HT1080 (cell line): ENCODE results near the gene THAP10. TPM values are rescaled to one million over a fixed set of nuclear protein-coding genes. Genes with fewer than 3 reads are reported as not detected.
"Not testable (repeated sequence)": the region's sequence is repeated elsewhere in the genome, so short reads cannot be mapped to it uniquely, and the experiment has no call there.

Experiments used
- DNase-seq: peaks from one replicate; pipeline ENCODE4 v3.0.0-alpha.2; 2015; ENCODE audit warnings: low read depth
- total RNA-seq: library from RNA; depleted of rRNA; stranded (reverse); fragments of >200 nt; shearing (Covaris generic); gene quantifications from 2 replicates; pipeline ENCODE4 v1.2.3, GENCODE V29; 2014

Gene THAP10
- total RNA-seq, 1 experiment from 2014 or later: 3.3 TPM

DNA sequence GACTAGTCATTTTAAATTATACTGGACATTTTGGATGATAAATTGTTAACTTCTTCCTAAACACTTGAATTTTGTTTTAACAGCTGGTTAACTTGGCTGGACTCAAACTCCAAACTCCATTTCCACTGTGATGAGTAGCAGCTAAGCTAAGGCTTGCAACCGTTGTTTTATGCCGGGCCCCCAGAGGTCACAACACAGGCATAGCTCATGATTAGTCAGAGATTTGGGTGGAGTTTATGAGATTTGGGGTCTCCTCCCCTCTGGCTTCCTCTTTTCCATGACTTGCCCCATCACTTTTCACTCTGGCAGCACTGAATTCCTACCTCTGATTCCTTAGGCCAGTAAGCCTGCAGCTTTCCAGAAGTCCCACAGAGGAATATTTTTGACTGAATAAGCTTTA is 12.8 kb downstream of the THAP10 start:
- DNase-seq: peak; percentile 84

GRCh38 chr15:70876683-70877082 is 15.6 kb downstream of the THAP10 start:
- DNase-seq: no peak

DNA sequence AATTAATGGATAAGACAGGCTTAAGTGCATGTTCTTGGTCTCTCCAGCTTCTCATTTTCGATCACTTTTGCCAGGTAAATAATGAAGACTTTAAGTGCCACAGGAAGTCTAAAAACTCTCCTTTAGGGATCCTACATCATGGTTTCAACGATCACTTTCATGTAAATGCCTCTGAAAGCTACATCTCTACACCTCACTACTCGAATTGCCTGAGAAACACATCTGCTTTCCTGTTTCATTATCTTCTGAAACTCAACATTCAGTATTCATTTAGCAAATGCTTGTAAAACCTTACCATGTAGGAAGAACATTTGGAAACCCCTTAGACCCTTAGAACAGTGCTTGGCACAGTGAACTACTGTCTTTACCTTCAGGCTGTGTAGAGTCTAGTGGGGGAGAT is 16.2 kb downstream of the THAP10 start:
- no peak for DNase-seq

- peak; percentile 42 for DNase-seq
Measured at GRCh38 chr15:70875001-70875782, 17.0 kb downstream of the THAP10 start.

DNA sequence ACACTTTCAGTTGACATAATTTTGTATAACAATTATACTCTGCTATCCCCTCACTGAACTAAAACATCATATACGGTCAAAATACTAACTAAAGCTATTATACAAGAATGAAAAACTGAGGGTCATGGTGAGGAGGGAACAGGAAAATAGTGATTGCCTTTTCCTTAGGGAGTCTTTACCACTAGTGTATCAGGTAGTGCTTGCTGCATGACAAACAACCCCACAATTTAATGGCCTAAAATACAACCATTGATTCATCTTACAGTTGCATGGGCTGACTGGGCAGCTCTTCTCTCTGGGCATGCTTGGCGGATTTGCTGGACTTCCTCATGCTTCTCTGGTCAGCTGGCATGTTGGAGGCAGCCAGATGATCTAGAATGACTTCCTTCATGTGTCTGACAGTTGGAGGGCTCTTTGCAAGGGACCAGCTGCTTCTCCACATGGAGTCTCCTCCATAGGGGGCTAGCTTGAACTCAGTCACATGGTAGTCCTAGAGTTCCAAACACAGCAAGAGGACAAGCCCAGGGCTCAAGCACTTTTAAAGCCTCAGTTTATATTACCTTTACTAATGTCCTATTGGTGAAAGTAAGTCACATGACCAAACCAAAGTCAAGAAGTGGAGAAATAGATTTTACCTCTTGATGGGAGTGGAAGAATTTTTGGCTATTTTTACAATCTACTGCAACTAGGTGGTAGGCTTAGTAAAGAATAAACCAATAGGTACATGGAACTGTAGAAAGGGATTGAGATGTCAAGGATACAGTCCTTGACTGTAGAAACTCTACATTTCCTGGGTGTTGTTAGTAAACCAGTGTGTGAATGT is 18.8 kb downstream of the THAP10 start:
- no peak for DNase-seq

DNA sequence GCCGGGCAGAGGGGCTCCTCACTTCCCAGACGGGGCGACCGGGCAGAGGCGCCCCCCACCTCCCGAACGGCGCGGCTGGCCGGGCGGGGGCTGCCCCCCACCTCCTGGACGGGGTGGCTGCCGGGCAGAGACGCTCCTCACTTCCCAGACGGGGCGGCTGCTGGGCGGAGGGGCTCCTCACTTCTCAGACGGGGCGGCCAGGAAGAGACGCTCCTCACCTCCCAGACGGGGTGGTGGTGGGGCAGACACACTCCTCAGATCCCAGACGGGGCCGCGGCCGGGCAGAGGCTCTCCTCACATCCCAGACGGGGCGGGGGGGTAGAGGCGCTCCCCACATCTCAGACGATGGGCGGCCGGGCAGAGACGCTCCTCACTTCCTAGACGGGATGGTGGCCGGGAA is 20.7 kb downstream of the THAP10 start:
- not testable (repeated sequence) for DNase-seq

DNA sequence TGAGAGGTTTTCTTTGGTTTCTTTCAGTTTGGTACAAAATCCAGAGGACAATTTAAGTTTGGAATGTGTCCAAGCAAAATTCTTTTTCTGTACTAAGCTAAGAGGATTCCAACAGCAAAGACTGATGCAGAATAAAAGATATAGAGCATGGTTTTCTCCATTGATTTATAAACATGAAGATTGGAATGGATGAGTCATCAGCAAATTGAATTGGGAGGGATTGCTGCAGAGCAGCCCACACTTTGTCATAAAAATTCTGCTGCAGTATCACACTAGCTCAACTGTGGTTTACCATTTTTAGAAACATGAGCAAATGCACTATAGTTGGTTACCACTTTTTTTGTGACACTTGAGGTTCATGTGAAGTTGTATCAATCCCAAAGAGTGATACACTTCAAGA is 22.2 kb downstream of the THAP10 start:
- DNase-seq: peak; percentile 62

- no peak for DNase-seq
Measured at GRCh38 chr15:70869346-70869745, 22.9 kb downstream of the THAP10 start.

DNA sequence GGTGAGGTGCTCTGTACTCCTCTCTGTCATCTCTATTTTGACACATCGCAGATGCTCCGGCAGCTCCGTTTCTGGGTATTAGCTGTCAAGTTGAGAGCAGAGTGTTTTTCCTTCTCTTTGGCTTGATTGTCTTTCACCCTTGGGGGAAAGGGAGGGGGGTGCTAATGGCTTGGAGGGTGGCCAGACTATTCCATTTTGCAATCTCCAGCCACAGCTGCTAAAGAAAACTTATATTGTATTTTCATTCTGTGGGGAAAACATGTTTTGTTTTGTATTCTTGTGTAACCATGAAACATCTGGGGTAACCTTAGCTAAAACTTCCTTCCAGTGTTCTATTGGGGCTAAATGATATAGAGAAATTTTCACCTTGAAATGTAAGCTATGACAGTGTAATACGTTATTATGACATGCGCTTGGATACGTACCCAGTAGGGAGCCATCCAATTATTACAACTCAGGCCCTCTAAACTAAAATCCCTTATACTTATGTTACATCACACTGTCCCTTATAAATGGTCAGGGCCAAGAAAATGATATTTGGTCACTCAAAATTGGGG is 24.2 kb downstream of the THAP10 start:
- no peak for DNase-seq

DNA sequence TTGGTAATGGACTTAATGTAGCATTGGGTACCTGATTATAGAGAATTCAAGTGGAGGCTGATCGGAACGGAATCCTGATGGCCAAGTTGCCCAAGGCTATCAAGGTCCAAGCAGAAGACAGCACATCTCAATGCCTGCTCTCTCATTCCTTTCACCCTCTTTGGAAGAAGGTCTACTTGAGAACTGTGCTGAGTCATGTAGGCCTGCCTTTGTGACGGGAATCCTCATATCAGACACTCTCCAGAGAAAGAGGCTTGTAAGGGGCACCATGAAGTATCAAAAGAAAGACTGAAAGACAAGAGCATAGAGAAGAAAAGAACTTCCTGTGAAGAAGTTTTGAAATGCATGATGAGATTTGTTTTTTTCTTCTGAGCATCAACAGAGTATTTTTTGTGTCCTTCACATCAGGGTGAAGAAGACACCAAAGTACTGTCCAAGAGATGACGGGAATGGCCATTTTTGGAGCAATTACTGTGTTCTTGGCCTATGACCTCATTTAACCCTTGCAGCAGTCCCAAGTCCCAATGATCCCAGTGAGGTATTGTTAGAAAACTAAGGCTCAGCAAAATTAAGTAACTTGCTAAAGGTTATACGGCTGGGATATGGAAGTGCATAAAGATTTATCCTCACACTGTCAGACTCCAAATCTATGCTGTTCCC is 25.1 kb downstream of the THAP10 start:
- no peak for DNase-seq

DNA sequence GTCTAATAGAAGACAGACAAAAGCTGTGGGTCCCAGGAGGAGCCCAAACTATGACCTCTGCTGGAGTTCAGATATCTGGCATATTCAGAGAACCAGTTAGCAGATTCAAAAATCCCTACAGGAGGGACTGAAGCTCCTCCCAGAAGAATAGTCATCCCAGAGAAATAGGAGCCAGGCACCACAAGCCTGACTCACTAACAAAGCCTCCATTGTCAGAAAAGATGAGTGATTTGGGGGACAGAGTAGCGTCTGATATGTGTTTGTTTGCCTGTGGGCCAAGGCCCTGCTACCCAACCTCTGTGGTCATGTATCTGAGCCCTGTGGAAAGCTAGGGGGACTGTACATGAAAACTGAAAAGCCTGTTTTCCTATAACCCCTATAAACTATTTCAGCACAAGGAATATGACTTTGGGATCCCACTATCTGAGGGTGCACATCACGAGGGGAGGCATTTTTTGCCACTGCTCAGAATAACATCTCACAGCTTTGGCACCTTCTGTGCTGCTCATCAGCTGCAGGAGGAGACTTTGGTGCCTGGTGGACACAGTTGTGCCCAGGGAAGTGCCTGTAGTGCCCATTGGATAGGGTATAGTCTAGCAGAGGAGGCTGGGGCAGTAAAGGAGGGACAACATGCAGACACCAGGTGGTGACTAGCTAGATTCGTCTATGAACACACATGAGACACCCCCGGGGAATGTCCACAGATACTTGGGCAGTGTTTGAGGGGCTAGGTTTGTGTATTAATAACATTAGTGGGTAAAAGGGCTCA is 28.6 kb downstream of the THAP10 start:
- peak; percentile 99 for DNase-seq

- DNase-seq: no peak
Measured at GRCh38 chr15:70859998-70860397, 32.2 kb downstream of the THAP10 start.

GRCh38 chr15:70859322-70859908 is 32.8 kb downstream of the THAP10 start:
- no peak for DNase-seq

GRCh38 chr15:70858614-70859321 is 33.5 kb downstream of the THAP10 start:
- DNase-seq: not testable (repeated sequence)

DNA sequence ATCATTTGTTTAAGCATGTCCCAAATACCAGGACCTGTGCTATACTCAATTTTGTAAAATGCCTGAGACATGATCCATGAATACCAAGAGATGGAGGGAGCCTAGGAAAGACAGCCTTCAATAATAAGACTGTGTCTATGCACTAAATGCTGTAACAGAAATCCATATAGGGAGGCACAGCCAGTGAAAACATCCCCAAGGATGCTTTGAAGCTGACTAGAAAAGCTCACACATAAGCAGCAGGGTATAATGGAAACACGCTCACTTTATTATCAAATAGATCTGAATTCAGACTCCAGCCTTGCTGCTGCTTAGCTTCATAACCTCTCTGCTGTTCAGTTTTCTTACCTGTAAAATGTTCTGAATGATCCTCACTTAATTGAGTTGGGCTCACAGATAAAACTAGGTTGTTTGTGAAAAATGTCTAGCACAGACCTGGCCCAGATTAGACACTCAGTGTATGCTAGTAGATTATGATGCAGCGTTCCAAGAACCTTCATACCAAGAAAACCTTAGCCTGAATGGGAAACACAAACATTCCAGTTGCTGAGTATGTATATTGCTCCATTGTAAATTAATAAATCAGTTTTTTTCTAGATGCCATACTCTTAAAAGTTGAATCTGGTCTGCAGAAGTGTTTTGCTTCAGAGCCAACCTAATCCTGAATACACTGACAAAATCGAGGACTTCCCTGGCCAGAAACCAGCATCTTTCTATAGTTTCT is 34.5 kb downstream of the THAP10 start:
- no peak for DNase-seq

GRCh38 chr15:70856884-70857561 is 35.2 kb downstream of the THAP10 start:
- peak; percentile 95 for DNase-seq

DNA sequence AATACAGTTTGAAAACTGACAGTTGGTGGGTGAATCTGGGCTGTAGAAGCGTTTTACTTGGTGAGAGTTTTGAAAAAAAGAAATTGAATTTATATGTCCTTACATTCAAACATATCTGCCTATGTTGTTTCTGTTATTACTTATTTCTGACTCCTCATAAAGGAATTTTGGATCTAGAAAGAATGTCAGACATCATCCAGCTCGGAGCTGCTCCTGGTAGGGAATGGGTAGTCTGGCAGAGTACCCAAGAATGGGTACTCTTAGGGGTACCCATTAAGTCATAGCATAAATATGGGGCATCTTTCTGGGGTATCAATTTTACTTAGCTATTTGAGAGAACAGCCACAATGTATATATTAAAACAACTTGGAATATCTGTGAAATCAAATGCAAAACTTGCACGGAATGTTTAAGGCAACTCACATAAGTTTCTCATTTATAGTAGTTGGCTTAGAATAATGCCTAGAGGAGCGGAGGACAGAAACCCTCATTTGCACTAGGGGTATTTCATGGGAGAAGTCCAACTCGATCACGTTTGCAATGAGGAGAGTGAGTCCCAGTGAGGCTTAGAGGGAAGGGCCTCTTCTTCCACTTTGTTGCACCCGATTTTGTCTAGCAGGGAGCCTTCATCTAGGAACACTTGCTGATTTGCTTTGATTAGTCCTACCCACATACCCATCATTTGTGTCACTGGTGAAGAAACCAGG is 35.9 kb downstream of the THAP10 start:
- peak; percentile 27 for DNase-seq

- no peak for DNase-seq
Measured at GRCh38 chr15:70855764-70856163, 36.5 kb downstream of the THAP10 start.
